Astrocyte (in vitro differentiated cells and primary cell): ENCODE data around the gene BATF3.

Source experiments
- CTCF ChIP-seq: IDR thresholded peaks from 2 replicates; pipeline ENCODE4 v1.5.1; 2011; ENCODE audit warnings: low read depth, mild to moderate bottlenecking, inconsistent platforms, low read length, moderate library complexity; ENCODE audit not compliant: insufficient read depth
- EZH2 ChIP-seq: IDR thresholded peaks from 2 replicates; pipeline ENCODE4 v1.6.1; 2012; ENCODE audit warnings: mild to moderate bottlenecking, low read length, inconsistent platforms; ENCODE audit not compliant: insufficient read depth

GRCh38 chr1:212678456-212679410 lies 20.9 kb downstream of the BATF3 start:
- no peak for TF ChIP-seq CTCF
- no peak for TF ChIP-seq EZH2
